GM12892 (cell line): Measurements from ENCODE around the gene RRP7A.
"Not testable (repeated sequence)": the region's sequence is repeated elsewhere in the genome, so short reads cannot be mapped to it uniquely, and the experiment has no call there.

Source experiments
- DNase-seq: peaks from one replicate; pipeline ENCODE4 v3.0.0; 2011; ENCODE audit not compliant: insufficient read length
- FAIRE-seq: peaks from 2 replicates; lab custom pipeline; 2011; peaks lifted over from hg19 to GRCh38; lab: Jason Lieb, UNC
- POLR2A ChIP-seq: IDR thresholded peaks from 2 replicates; pipeline ENCODE4 v1.6.1; 2011; ENCODE audit warnings: low read depth, low read length, control low read depth
- POLR2AphosphoS5 ChIP-seq: IDR thresholded peaks from 2 replicates; pipeline ENCODE4 v1.6.1; 2011; ENCODE audit warnings: low read depth, low read length, control low read depth
- TAF1 ChIP-seq: IDR thresholded peaks from 2 replicates; pipeline ENCODE4 v1.6.1; 2011; ENCODE audit warnings: low read depth, mild to moderate bottlenecking, control low read depth, low read length, borderline replicate concordance

The RRP7A gene

DNA sequence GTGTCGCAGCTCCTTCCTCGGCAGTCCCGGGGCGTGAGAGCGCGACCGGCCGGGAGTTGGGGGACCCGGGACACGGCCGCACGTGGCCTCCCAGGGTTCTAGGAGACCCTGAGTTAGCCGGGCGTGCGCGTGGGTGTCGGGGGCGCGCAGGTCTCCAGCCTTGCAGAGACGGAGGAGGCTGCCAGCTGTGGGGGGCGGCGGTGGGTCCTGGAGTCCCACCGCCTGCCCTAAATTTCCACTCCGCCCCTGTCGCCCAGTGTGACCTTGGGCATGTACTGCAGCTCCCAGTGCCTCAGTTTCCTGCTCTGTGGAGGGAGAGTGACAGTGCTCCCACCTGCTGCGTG lies 18.8 kb downstream of the RRP7A start:
- FAIRE-seq (no peak), DNase-seq (no peak)
- TF ChIP-seq POLR2AphosphoS5, result no peak
- TF ChIP-seq TAF1, result no peak
- TF ChIP-seq POLR2A, result no peak

DNA sequence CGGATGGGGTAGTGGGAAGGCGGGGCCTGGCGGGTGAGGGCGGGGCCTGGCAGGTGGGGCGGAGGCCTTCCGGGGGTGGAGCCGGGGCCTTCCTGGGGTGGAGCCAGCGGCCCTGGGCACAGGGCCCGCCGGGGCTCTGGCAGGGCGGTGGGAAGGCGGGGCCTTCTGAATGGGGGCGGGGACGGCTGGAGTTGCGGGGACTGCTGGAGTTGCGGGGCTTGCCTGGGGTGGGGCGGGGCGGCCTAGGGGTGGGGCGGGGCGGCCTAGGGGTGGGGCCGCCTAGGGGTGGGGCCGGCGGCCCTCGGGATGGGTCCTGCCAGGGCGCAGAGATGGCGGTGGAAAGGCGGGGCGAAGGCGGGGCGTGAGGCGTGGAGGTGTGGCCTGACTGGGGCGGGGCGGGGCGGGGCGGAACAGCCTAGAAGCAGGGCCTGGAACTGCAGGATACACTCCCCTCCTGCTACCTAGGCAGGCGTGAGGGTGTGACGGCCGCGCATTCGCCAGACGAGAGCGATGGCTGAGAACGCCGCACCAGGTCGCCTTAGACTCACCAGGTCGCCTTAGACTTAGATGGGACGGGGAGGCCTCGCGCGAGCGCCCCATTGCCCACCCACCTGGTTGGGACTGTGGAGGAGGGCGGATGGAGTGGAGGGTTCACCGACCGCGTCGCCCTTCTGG lies 19.3 kb downstream of the RRP7A start:
- DNase-seq, result peak; percentile 98
- peak; percentile 53 for FAIRE-seq

DNA sequence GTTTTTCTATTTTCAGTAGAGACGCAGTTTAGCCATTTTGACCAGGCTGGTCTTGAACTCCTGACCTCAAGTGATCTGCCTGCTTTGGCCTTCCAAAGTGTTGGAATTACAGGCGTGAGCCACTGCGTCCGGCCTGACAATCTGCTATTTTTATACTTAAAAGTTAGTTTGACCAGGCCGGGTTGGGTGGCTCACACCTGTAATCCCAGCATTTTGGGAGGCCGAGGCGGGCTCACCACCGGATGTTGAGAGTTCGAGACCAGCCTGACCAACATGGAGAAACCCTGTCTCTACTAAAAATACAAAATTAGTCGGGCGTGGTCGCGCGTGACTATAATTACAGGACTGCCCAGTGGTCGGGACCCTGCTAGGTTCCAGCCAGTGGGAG lies 19.8 kb downstream of the RRP7A start:
- DNase-seq, FAIRE-seq: not testable (repeated sequence)

More for the DNA sequence above, 19.3 kb downstream of the RRP7A start:
- TF ChIP-seq POLR2AphosphoS5 (no peak), POLR2A (no peak), TAF1 (no peak)

GRCh38 chr22:42495533-42496141 lies 24.0 kb downstream of the RRP7A start:
- FAIRE-seq, DNase-seq: not testable (repeated sequence)

DNA sequence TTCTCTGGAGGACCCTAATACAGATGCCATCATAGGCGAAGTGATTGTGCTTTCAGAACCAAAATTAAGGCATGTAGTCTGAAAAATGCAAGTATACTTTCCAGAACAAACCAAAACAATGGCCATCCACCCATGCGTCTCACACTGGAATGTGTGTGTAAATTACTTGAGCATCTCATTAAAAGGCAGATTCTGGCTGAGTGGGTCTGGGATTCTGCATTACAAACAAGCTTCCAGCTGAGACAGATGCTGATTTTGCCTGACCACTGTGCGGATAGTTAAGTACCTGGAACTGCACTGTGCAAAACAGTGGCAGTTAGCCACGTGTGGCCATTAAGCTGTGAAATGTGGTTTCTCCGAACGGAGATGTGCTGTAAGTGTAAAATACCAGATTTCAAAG lies 26.2 kb downstream of the RRP7A start:
- no peak for DNase-seq
- FAIRE-seq, result no peak
- no peak for TF ChIP-seq POLR2A
- TF ChIP-seq TAF1, result no peak
- no peak for TF ChIP-seq POLR2AphosphoS5

GRCh38 chr22:42492323-42492690 lies 27.3 kb downstream of the RRP7A start:
- FAIRE-seq (no peak), DNase-seq (no peak)
- TF ChIP-seq TAF1, result no peak

DNA sequence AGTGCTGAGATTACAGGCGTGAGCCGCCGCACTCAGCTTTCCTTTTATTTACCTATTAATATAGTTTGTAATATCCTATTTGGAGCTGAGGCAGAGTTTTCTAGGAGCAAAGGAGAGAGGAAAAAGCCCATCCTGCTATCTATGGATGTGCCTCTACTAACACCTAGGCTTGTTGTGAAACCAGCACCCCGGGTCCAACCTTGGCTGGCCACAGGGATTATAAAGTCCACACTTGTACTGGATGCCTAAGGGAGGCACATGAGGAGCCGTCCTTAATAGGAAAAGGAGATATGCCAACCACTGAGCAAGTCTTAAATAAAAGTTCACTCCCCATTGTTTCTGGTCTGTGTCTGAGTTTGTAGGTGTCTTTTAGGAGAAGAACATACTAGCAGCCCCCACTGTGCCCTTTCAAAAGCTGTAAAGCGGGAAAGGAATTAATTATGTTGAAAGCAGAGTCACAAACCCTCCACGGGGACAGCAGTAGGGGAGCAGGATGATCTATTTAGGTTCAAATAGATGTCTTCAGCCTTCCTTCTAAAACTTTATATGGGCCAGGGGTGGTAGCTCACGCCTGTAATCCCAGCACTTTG lies 29.3 kb downstream of the RRP7A start:
- DNase-seq (no peak), FAIRE-seq (no peak)
- TF ChIP-seq POLR2AphosphoS5, result no peak
- TF ChIP-seq TAF1, result no peak
- no peak for TF ChIP-seq POLR2A

- TF ChIP-seq POLR2AphosphoS5 (no peak), TAF1 (no peak), POLR2A (no peak)
- no peak for DNase-seq
- FAIRE-seq, result no peak
Measured at GRCh38 chr22:42489000-42489399, 30.6 kb downstream of the RRP7A start.

DNA sequence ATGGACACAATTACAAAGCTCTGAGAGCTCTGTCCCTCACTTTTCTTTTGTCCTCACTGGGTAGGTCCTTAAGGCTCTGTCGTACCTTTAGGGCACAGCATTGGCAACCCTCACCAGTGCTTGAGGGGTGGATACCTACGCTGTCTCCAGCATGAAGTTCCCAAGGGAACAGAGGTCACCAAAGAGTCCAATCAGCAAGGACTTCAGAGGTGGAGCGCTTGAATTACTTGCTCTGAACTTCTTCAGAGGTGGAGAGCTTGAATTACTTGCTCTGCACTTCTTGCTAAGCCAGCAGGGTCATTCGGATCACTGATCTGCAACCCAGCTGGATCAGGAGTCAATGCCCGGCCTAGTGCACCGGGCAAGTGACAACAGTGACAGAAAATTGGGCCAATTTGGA lies 35.1 kb downstream of the RRP7A start:
- no peak for FAIRE-seq
- no peak for DNase-seq
- no peak for TF ChIP-seq POLR2A
- no peak for TF ChIP-seq POLR2AphosphoS5
- no peak for TF ChIP-seq TAF1

GRCh38 chr22:42483610-42484223 lies 35.9 kb downstream of the RRP7A start:
- DNase-seq, result not testable (repeated sequence)

GRCh38 chr22:42475122-42475521 lies 44.5 kb downstream of the RRP7A start:
- DNase-seq, result no peak

More at GRCh38 chr22:42483610-42484223, 35.9 kb downstream of the RRP7A start:
- FAIRE-seq, result peak; percentile 38

DNA sequence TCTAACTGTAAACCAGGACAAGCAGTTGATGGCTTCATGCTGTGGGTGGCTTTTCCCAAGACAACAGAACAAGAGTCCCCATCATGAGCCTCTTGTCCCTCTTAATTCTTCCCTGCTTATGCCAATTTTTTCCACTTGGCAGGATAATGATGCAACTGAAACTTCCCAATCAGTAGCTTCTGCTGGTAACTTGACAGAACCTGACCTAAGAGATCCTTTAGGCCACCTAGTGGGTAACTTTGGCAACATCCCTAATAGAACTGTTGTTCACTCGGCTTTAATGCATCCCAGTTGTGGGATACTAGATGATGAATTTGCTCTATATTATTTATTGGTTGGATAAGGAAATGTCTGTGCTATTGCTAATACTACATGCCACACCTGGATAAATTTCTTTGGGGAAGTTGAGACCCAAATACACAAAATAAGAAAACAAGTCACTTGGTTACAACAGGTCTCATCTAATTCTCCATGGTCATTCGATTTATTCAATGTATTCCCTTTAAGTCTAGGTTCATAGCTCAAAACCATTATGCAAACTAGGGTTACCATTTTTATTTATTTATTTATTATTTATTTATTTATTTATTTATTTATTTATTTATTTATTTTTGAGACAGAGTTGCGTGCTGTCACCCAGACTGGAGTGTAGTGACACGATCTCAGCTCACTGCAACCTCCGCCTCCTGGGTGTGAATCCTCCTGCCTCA lies 46.0 kb downstream of the RRP7A start:
- no peak for DNase-seq
- FAIRE-seq, result peak; percentile 92
- TF ChIP-seq POLR2A, result no peak
- no peak for TF ChIP-seq POLR2AphosphoS5
- TF ChIP-seq TAF1, result no peak

More at GRCh38 chr22:42475122-42475521, 44.5 kb downstream of the RRP7A start:
- TF ChIP-seq POLR2AphosphoS5 (no peak), TAF1 (no peak), POLR2A (no peak)
- FAIRE-seq, result no peak
